ENCODE results near the gene ITPKB.

The ITPKB gene

DNA sequence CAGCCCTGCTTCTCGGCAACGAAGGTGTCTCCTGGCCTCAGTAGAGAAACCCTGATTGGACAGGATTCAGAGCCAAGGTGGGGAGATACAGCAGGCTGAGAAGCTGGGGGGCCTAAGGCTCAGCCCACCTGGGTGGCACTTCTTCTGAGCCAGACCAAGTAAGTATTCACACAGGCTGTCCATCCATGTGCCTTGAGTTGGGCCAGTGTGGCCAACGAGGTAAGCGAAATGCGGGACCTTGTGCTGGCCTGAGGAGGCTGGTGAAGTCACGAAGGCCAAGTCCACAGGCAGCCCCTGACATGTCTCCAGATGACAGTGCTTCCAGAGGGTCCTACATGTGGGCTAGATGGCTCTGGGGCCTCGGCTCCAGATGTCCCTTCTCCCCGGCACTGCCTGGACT is 91.4 kb downstream of the ITPKB start:
- no CpG with 5 or more reads among the region's 8 CpGs for WGBS (ENCODE audit: extremely low coverage, insufficient coverage, low lambda C conversion rate)
- peaks cover 1% of the 10 kb centered on the region for H3K36me3 ChIP-seq (ENCODE audit: control insufficient read depth, insufficient read depth, low read length)
- no peak overlapping the region for H3K27ac ChIP-seq (ENCODE audit: low read depth, low read length)
- no peak overlapping the region for H2BK15ac ChIP-seq (replicated peaks; ENCODE audit: low read depth)
- H3K4me3 ChIP-seq (ENCODE audit: low read length), result no peak overlapping the region
- H3K23ac ChIP-seq (ENCODE audit: low read length), result no peak overlapping the region
- DNase-seq, result no peak
- no peak overlapping the region for H3K9ac ChIP-seq (ENCODE audit: low read length)
- no peak overlapping the region for H2BK5ac ChIP-seq (ENCODE audit: low read length)
- H3K79me2 ChIP-seq (ENCODE audit: control insufficient read depth, insufficient read depth, low read length), result no peaks in the 10 kb centered on the region
- no peak overlapping the region for H4K8ac ChIP-seq (ENCODE audit: low read depth, low read length)
- no peak overlapping the region for H3K4me2 ChIP-seq (ENCODE audit: low read length)
- H3K4ac ChIP-seq (ENCODE audit: low read depth, low read length), result no peak overlapping the region
- H3K27me3 ChIP-seq (ENCODE audit: insufficient read depth, low read length, poor library complexity), result no peaks in the 10 kb centered on the region
- H3K56ac ChIP-seq (ENCODE audit: low read length), result no peak overlapping the region
- H3K79me1 ChIP-seq (ENCODE audit: low read length), result peaks cover 3% of the 10 kb centered on the region
- no peak overlapping the region for H2BK120ac ChIP-seq (ENCODE audit: low read depth, low read length)
- no peak overlapping the region for H2AK5ac ChIP-seq (ENCODE audit: low read length)
- H3K18ac ChIP-seq (ENCODE audit: low read length), result no peak overlapping the region
- H4K5ac ChIP-seq (ENCODE audit: low read length), result no peak overlapping the region
- H3K4me1 ChIP-seq (ENCODE audit: control insufficient read depth, low read depth, low read length), result peaks cover 2% of the 10 kb centered on the region

DNA sequence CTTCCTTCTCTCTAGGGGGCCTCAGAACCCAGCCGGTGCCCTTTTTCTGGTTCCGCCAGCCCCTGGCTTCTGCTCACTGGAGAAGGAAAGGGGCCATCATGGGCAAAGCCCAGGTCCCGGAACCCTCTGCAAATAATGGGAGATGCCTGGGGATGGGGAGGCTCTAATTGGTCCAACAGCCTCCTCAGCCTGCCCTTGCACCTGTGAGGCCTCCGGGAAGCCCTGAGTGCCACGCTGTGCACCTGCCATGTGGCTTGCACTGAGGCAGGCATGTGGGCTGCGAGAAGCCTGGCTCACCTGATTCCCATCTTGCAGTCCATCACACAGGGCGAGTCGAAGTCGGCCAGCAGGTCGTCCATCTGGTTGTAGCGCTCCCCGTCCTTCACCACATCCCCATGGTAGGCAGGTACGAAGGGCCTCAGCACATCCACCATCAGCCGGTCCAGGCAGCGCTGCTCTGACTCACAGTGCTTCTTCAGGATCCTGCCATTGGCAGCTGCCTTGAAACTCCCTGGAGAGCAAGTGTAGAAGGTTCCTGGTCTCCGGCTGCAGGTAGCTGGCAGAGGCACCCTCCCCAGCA is 92.1 kb downstream of the ITPKB start:
- Histone ChIP-seq H3K27ac (ENCODE audit: low read depth, low read length) (no peak overlapping the region), H3K56ac (ENCODE audit: low read length) (no peak overlapping the region), H2AK5ac (ENCODE audit: low read length) (no peak overlapping the region), H3K18ac (ENCODE audit: low read length) (no peak overlapping the region), H2BK120ac (ENCODE audit: low read depth, low read length) (no peak overlapping the region), H4K5ac (ENCODE audit: low read length) (no peak overlapping the region), H2BK15ac (replicated peaks; ENCODE audit: low read depth) (no peak overlapping the region), H3K4me1 (ENCODE audit: control insufficient read depth, low read depth, low read length) (peaks cover 2% of the 10 kb centered on the region), H3K27me3 (ENCODE audit: insufficient read depth, low read length, poor library complexity) (no peaks in the 10 kb centered on the region), H3K4ac (ENCODE audit: low read depth, low read length) (no peak overlapping the region), H3K4me2 (ENCODE audit: low read length) (no peak overlapping the region), H4K8ac (ENCODE audit: low read depth, low read length) (no peak overlapping the region), H3K23ac (ENCODE audit: low read length) (no peak overlapping the region), H3K79me2 (ENCODE audit: control insufficient read depth, insufficient read depth, low read length) (no peaks in the 10 kb centered on the region), H3K36me3 (ENCODE audit: control insufficient read depth, insufficient read depth, low read length) (peaks cover 1% of the 10 kb centered on the region), H2BK5ac (ENCODE audit: low read length) (no peak overlapping the region), H3K79me1 (ENCODE audit: low read length) (peaks cover 3% of the 10 kb centered on the region), H3K4me3 (ENCODE audit: low read length) (no peak overlapping the region), H3K9ac (ENCODE audit: low read length) (no peak overlapping the region)
- no peak for DNase-seq
- no CpG with 5 or more reads among the region's 16 CpGs for WGBS (ENCODE audit: extremely low coverage, insufficient coverage, low lambda C conversion rate)

DNA sequence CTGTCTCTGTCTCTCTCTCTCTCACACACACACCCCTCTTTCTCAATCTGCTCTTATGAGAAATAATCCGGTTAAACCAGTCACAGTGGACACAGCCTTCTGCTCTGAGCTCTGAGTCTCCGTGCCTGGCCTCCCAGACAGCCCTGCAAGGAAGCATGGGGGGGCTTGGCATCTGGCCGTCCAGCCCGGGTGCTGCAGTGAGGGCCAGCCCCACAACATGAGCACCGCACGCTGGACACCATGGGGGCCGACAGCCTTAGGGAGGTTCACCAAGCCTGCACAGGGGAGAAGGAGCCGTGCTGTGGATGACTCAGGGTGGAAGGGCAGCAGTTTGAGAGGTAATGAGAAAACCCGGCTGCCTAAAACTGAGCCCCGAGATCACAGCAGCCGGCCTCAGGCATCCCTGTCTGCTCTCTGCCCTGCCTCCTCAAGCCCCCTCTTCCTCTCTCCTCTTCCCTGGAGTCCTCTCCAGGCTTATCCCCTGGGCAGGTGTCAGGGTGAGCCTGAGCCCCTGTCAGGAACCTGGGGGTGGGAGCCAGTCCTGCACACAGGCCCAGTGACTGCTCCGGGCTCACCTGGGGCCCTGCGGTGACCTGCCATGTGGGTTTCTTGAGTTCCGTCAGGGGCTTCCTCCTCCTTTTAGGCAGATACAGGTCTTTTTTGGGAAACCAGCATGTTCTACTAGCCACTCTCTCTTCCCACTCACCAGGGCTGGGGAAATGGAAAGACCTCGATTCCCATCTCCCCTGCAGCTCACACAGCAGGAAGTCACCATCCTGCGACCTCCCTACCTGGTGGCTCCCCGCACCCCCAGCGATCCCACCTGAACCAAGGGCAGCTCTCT is 92.8 kb downstream of the ITPKB start:
- DNase-seq, result no peak
- no peak overlapping the region for H4K5ac ChIP-seq (ENCODE audit: low read length)
- H3K23ac ChIP-seq (ENCODE audit: low read length), result no peak overlapping the region
- peaks cover 1% of the 10 kb centered on the region for H3K36me3 ChIP-seq (ENCODE audit: control insufficient read depth, insufficient read depth, low read length)
- H3K18ac ChIP-seq (ENCODE audit: low read length), result no peak overlapping the region
- no peaks in the 10 kb centered on the region for H3K27me3 ChIP-seq (ENCODE audit: insufficient read depth, low read length, poor library complexity)
- no peak overlapping the region for H3K27ac ChIP-seq (ENCODE audit: low read depth, low read length)
- peaks cover 3% of the 10 kb centered on the region for H3K79me1 ChIP-seq (ENCODE audit: low read length)
- no peak overlapping the region for H2BK5ac ChIP-seq (ENCODE audit: low read length)
- no peak overlapping the region for H3K56ac ChIP-seq (ENCODE audit: low read length)
- H3K9ac ChIP-seq (ENCODE audit: low read length), result no peak overlapping the region
- no peak overlapping the region for H3K4me3 ChIP-seq (ENCODE audit: low read length)
- no peak overlapping the region for H4K8ac ChIP-seq (ENCODE audit: low read depth, low read length)
- no peak overlapping the region for H2AK5ac ChIP-seq (ENCODE audit: low read length)
- H2BK15ac ChIP-seq (replicated peaks; ENCODE audit: low read depth), result no peak overlapping the region
- H2BK120ac ChIP-seq (ENCODE audit: low read depth, low read length), result no peak overlapping the region
- H3K79me2 ChIP-seq (ENCODE audit: control insufficient read depth, insufficient read depth, low read length), result no peaks in the 10 kb centered on the region
- no CpG with 5 or more reads among the region's 18 CpGs for WGBS (ENCODE audit: extremely low coverage, insufficient coverage, low lambda C conversion rate)
- no peak overlapping the region for H3K4me2 ChIP-seq (ENCODE audit: low read length)
- H3K4ac ChIP-seq (ENCODE audit: low read depth, low read length), result no peak overlapping the region
- H3K4me1 ChIP-seq (ENCODE audit: control insufficient read depth, low read depth, low read length), result peaks cover 2% of the 10 kb centered on the region

DNA sequence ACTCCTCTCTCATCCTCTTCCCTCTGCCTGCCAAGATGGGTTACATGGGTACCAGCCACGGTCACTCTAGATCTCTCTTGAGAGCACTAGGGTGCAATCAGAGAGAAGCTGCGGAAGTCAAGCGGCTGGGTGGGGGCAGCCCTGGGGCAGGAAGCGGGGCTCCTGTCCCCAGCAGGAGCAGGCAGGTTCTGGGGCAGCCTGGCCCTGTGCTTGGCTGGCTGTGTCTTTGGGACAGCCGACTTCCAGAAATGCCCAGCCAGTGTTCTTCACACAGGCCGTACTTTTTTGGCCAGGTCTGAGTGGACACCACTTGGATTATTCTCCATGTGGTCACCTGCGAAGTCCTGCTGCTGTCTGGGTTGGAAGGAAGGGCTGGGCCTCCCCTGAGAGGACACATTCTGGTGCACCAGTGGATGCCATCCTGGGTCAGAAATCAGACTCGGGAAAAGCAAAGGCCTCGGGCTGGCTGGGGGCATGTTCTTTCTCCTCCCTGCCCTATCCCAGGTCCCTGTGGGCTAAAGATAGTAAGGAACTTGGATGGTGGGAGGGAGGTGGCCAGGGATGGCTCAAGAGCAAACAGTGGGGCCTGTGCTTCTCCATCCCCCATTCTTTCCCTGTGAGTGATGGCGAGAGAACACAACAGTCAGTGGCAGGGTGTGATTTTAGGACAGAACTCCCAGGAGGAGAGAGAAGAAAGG is 93.7 kb downstream of the ITPKB start:
- WGBS (ENCODE audit: extremely low coverage, insufficient coverage, low lambda C conversion rate), result no CpG with 5 or more reads among the region's 10 CpGs
- Histone ChIP-seq H4K5ac (ENCODE audit: low read length) (no peak overlapping the region), H3K79me2 (ENCODE audit: control insufficient read depth, insufficient read depth, low read length) (no peaks in the 10 kb centered on the region), H2AK5ac (ENCODE audit: low read length) (no peak overlapping the region), H2BK15ac (replicated peaks; ENCODE audit: low read depth) (no peak overlapping the region), H3K23ac (ENCODE audit: low read length) (no peak overlapping the region), H3K27ac (ENCODE audit: low read depth, low read length) (no peak overlapping the region), H3K79me1 (ENCODE audit: low read length) (peaks cover 3% of the 10 kb centered on the region), H2BK5ac (ENCODE audit: low read length) (no peak overlapping the region), H3K4me2 (ENCODE audit: low read length) (no peak overlapping the region), H3K56ac (ENCODE audit: low read length) (no peak overlapping the region), H2BK120ac (ENCODE audit: low read depth, low read length) (no peak overlapping the region), H3K27me3 (ENCODE audit: insufficient read depth, low read length, poor library complexity) (no peaks in the 10 kb centered on the region), H3K36me3 (ENCODE audit: control insufficient read depth, insufficient read depth, low read length) (peaks cover 1% of the 10 kb centered on the region), H3K18ac (ENCODE audit: low read length) (no peak overlapping the region), H3K4me1 (ENCODE audit: control insufficient read depth, low read depth, low read length) (peaks cover 2% of the 10 kb centered on the region), H3K4me3 (ENCODE audit: low read length) (no peak overlapping the region), H3K9ac (ENCODE audit: low read length) (no peak overlapping the region), H3K4ac (ENCODE audit: low read depth, low read length) (no peak overlapping the region), H4K8ac (ENCODE audit: low read depth, low read length) (no peak overlapping the region)
- DNase-seq, result no peak

GRCh38 chr1:226644541-226645176 is 94.4 kb downstream of the ITPKB start:
- Histone ChIP-seq H3K79me1 (ENCODE audit: low read length) (peaks cover 3% of the 10 kb centered on the region), H3K4me2 (ENCODE audit: low read length) (no peak overlapping the region), H3K36me3 (ENCODE audit: control insufficient read depth, insufficient read depth, low read length) (peaks cover 1% of the 10 kb centered on the region), H4K5ac (ENCODE audit: low read length) (no peak overlapping the region), H2BK120ac (ENCODE audit: low read depth, low read length) (no peak overlapping the region), H3K27ac (ENCODE audit: low read depth, low read length) (no peak overlapping the region), H3K4ac (ENCODE audit: low read depth, low read length) (no peak overlapping the region), H3K4me1 (ENCODE audit: control insufficient read depth, low read depth, low read length) (no peaks in the 10 kb centered on the region), H3K79me2 (ENCODE audit: control insufficient read depth, insufficient read depth, low read length) (no peaks in the 10 kb centered on the region), H3K4me3 (ENCODE audit: low read length) (no peak overlapping the region), H3K23ac (ENCODE audit: low read length) (no peak overlapping the region), H2AK5ac (ENCODE audit: low read length) (no peak overlapping the region), H2BK15ac (replicated peaks; ENCODE audit: low read depth) (no peak overlapping the region), H2BK5ac (ENCODE audit: low read length) (no peak overlapping the region), H3K18ac (ENCODE audit: low read length) (no peak overlapping the region), H3K9ac (ENCODE audit: low read length) (no peak overlapping the region), H3K27me3 (ENCODE audit: insufficient read depth, low read length, poor library complexity) (no peaks in the 10 kb centered on the region), H4K8ac (ENCODE audit: low read depth, low read length) (no peak overlapping the region), H3K56ac (ENCODE audit: low read length) (no peak overlapping the region)
- WGBS (ENCODE audit: extremely low coverage, insufficient coverage, low lambda C conversion rate), result no CpG with 5 or more reads among the region's 10 CpGs
- no peak for DNase-seq

Measured in mesendoderm (in vitro differentiated cells).